ENCODE results near the gene NCKAP5.
"Not testable (repeated sequence)": the region's sequence is repeated elsewhere in the genome, so short reads cannot be mapped to it uniquely, and the experiment has no call there.

NCKAP5 gene

DNA sequence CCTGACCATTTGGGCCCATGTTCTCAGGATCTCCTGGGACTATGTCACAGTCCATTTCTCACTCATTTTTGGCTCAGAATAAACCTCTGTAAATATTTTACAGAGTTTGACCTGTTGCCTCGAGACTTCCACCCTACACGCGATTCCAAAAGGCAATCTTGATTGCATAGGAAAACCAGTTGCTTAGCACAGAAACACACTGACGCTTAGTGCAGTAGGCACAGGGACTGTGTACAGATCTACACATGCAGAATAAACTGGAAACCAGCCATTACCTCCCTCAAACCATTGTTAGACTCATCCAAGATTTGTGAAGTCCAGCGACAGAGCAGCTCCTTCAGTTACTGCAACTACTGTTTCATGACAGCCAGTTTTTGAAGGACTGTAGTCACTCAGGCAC lies 73.0 kb downstream of the NCKAP5 start:
- no peak for DNase-seq

DNA sequence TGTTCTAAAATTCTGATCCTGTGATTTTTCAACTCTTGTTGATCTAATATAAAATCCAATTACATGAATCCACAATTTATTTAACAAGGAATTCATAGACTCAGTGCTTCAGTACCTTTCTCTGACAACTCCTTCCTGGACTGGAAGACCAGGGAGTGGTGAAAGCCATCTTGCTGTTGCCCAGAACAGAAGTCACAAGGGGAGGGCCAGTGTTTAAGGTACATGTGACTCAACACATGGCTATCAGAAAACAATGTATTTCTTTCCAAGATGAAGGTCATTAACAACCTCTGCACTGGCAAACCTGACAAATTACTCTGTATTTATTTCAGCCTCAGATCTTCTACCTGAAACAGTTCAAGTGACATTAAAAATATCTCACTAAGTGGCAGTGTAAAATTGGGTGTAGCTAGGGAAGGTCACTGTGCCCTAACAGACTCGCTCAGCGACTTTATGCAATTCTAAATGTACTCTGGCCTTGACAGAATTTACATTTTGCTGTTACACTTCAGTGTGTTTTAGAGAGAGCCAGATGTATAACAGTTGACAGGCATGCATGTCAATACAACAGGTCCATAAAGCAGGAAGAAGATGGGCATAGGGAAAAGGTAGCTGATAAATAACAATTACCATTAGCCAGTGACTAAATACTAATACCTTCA lies 75.4 kb downstream of the NCKAP5 start:
- DNase-seq: no peak

DNA sequence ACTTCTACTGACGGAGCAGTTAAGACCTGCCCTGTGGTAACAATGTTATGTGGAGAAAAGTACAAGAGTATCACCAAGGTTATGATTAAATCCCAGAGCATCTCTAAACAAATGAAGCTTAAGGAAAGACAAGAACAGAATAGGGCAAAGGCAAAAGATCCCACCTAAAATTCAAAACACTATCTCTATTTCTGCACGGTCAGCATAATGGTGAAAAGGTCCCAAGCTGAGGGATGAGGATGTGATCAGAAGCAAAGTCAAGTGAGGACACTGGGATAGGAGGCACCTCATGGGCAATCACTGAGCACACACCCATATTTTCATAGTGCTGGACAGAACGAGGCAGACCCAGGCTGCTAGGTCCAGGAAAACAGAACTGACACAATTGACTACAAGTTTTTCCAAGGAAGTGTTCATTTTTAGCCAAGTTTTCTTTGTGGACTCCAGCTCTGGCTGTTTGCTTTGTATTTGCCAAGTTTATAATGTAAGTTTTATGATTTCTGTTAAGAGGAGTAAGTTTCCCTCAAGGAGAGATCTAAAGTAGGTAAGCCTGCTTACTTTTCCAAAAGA lies 77.8 kb downstream of the NCKAP5 start:
- no peak for DNase-seq

DNA sequence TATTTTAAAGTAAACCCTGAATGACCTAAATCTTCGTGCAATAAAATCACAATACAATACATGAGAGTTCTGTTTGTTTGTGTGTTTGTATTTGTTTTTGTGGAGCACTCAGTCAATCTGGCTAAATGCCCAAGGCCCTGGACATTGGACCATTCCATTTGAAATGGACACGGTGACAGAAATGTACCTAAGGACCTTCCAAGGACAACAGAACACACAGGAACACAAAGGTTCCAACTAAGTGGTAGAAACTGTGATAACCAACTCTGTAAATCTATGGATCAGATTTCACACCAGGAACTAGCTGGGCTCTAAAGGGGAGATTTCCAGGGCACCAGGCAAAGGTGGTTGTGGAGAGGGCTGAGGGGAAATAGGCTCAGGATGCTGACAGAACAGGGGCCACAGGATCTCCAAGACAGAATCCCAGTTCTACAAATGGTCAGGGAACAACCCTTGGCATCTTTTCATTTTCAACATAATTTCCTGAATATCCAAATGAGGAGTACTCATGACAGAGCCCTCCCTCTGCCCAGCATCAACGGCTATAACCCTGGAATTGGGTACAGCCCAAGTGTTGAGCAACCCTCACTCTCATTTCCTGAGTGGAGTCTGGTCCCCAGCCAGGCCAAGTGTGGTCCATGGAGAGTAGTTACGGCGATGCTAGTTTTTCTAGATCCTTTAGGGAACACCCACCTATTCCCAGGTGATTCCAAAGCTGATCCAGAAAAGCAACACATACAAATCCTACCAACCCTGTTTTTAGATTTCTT lies 78.4 kb downstream of the NCKAP5 start:
- DNase-seq: no peak

DNA sequence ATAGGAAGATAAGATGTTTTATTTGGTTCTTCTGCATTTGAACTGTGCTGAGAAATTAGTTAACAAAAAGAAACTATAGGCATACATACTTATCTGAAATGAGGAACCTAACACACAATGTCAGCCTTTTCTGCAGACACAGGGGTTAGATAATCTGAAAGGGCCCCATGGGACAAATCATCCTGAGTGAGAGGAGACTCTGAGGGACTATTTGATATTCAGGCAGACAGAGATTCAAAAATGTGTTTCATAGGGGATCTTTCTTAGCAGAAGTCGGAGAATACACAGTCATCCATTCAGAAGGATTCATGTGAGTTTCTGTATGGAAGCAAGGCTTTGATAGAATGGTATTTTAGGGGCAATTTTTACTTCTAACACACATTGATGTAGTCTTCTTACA lies 79.1 kb downstream of the NCKAP5 start:
- DNase-seq: no peak

DNA sequence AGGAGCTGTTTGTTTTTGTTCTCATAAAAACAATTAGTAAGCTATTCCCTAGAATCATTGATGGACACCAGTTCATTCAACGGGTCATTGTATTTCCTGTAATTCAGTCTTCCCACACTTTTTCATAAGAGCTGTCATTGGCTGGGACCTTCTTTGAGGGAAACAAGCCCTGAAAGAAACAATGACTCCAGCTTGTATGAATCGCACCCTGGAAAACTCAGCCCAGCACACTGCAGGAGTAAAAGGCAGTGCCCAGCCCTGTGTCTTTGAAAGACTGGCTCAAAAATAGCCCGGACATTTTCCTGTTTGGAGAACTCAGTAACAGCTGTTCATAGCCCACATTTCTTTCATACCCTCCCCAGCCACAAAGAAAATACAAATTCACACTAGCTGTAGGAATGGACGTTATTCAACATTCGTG lies 81.5 kb downstream of the NCKAP5 start:
- DNase-seq: no peak

DNA sequence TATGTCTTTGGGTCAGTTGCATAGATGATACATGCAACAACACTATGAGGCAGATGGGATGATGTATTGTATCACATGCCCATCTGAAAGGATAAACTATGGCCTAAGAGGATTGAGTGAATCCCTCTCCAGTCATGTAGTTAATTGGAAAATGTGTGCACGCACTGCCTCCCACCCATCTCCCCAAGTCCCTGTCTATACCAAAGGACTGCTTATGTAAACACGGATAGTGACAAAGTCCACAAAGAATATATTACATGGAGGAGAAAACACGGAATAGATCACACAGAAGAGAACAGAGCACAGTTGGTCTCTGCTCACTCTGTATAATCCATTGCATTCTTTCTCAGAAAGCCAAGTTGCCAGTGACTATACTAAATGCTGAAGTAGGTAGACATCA lies 82.4 kb downstream of the NCKAP5 start:
- DNase-seq: no peak

DNA sequence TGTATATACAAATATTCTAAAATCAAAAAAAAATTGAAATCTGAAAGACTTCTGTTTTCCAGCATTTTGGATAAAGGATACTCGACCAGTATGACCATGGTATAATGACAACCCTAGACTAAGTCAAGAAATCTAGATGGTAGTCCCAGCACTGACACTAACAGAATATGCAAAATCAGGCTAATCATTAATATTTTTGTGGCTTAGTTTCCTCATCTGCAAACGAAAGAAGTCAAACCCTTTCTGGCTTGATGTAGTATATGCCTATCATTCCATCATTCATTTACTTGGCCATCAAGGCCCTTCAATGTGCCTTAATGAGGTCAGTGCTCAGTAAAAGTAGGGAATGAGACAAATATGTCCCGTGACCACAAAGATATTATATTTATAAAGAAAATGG lies 83.5 kb downstream of the NCKAP5 start:
- DNase-seq: no peak

DNA sequence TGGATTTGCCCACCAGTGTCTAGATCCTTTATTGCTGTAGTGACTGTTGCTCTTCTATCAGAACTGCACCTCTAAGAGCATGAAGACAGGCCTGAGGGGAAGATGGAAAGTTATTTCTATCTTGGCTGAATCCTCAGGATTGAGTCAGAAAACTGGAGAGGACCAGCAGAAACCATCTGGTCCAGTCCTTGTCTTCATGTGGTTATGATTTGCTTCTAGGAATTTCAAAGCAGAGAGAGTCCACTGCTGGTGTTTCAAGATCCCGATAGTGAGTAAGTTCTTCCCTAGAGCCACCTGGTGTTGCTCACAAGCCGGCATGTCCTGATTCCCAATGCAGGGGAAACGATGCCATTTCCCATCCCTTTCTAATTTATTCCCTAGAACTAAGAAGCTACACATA lies 84.2 kb downstream of the NCKAP5 start:
- DNase-seq: no peak

DNA sequence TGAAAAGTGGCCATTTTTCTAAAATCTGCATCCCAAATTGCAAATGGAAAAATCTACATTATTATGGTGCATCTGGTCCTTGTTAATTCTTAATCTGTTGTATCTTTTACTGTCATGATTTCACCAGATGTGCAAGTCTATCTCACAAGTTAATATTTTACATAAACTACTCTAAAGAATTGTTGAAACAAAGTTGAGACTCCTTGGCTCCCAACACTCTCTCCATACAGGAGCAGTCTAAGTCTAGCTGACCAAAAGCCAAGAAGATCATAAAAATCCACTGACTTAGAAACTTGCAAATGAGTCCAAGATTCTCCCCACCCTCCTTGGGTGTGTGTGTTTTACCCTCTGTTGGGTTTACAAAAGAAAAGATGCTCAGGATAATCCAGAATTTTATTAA lies 85.1 kb downstream of the NCKAP5 start:
- no peak for DNase-seq

DNA sequence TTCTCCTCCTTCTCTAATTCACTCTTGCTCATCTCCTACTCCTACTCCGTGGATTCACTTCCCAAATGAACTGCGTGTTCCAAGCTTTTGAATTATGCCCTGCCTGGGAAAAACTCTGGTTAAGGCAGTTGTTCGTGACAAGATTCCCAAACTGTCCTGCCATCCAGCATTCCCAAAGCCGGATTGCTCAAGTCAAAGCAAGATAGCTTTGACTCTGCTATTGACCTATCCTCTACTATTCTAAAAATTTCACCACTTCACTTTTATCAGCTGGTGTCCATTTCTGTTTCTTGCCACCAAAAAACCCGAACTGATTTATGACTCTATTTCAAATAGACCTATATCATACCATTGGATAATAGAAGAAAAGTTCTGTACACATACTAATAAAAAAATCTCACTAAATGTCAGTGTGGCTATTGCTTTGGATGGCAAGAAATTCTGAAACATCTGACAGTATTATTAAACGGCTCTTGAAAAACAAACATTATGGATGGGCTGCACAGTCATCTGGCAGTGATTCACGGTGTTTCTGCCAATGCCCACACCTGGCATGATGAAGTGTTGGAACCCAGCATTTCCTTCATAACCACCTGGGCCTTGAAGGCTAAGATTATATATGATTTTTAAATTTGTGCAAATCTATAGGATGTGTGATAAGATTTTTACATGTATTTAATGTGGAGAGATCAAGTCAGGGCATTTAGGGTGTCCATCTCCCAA lies 87.4 kb downstream of the NCKAP5 start:
- no peak for DNase-seq

DNA sequence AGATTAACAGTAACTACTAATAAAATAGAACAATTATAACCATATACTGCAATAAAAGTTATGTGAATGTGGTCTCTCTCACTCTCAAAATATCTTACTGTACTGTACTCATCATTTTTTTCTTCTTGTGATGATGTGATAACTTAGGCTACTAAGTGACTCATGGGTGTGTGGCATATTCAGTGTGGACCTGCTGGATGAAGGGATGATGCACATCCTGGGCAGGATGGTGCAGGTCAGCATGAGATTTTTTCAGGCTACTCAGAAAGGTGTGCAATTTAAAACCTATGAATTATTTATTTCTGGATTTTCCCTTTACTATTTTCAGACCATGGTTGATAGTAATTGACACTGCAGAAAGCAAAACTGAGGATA lies 90.7 kb downstream of the NCKAP5 start:
- no peak for DNase-seq

DNA sequence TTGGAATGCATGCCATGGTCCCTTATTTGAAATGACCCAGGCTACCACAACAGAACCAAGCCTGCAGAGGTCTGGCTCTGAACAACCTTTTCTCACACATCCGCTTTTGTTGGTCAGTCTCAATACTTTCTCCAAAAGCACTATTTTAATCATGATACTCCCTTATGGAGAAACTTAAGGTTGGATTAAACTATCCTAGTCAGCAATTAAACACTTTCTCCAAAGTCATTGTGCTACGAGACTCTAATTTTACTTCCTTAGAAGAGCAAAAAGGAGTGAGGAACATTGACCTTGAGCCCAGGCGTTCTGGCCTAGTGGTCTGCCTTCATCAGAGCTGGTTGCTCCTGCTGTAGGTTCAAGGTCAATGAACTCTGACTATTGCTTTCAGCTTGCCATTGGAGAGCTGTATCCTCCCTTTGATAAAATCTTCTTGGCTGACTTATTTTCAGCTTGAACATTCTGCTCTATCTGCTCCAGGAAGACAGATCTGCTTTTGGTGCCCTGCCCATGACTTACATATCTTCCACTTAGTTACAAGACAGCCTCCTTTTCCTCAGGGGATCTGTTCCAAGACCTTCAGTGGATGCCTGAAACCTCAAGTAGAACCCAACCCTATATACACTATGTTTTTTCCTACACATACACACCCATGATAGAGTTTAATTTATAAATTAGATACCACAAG lies 91.2 kb downstream of the NCKAP5 start:
- DNase-seq: no peak

DNA sequence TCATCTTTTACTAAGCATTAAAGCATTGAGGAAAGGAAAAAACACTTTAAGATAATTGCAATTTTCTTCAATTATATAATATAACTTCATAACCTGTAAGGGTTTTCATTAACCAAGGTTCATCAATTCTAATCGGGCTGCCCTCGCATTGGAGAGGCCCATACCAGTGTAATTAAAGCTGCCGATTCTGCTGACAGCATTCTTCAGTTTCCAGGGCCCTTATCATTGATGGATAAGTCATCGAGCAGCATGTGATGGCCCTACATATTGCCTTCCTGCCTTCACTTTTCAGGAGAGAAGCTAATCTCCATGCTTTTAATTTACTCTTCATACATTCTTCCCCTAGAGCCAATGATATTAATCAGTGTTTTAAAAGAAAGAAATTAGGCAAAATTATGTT lies 92.0 kb downstream of the NCKAP5 start:
- DNase-seq: no peak

DNA sequence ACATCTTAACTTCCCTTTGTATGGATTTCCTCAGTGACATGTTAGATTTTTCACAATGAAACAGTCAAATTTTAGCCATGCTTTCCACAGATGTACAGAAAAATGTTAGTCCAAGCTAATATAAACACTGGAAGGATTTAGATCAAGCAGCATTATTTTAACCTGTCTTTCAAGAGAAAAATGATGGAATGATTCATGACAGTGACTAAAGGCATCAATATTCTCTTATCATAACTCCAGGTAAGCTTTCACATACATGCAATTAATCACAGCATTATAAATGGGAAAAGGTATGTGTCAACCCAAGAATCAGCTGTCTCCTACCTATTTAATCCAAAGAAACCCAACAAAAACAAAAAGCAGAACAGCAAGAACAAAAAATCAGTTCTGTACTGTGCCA lies 92.7 kb downstream of the NCKAP5 start:
- no peak for DNase-seq

DNA sequence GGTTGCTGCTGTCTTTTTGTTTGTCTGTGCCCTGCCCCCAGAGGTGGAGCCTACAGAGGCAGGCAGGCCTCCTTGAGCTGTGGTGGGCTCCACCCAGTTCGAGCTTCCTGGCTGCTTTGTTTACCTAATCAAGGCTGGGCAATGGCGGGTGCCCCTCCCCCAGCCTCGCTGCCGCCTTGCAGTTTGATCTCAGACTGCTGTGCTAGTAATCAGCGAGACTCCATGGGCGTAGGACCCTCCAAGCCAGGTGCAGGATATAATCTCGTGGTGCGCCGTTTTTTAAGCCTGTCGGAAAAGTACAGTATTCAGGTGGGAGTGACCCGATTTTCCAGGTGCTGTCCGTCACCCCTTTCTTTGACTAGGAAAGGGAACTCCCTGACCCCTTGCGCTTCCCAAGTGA lies 97.8 kb downstream of the NCKAP5 start:
- DNase-seq: not testable (repeated sequence)

DNA sequence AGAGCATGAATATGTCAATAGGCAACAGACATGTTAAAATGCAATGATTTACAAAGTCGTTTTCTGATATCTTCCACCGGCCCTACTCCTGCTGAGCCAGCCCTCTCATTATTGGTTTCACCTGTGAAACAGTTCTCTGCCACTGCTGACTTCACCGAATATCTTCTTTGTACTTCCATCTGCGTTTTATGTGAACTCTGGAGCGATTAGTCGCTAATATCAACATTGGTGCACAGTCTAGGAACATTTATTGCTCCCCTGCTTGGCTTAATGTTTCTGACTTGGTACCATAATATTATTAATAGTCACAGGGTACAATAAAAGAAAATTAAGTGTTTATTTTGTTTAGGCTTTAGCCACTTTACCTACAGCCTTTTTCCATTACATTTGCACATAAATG lies 105.5 kb downstream of the NCKAP5 start:
- no peak for DNase-seq

DNA sequence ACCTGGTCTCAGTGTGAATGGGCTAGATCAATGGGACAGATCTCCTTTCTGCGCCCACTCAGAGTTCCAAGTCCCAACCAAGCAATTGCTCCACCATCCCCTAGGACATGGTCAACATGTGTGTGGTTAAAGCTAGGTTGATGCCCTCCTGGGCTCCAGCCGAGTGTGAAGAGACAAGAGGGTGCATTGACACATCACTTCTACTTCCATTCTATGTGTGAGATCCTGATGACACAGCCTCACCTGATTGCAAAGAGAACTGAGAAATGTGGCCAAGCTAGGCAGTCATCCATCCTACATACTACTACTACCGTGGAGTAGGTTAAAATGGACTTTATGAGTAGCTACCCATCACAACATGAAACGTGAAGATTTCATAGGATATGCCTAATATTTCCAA lies 106.8 kb downstream of the NCKAP5 start:
- DNase-seq: no peak

DNA sequence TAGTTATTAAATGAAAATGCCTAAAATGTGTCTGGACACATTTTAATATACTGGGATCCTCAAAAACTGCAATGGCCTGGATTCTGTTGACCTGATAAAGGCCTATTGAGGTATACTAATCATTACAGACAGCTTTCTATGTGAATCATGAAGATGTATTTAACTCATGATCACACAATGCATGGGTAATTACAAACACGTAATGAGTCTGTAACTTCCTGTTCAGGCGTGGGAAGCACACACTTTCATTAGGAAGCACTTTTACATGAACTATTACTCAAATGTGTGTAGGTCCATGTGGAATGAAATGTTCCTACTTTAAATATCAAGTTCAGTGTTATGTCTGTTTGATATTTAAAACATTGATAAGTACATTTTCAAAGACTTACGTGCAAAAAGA lies 108.7 kb downstream of the NCKAP5 start:
- no peak for DNase-seq

DNA sequence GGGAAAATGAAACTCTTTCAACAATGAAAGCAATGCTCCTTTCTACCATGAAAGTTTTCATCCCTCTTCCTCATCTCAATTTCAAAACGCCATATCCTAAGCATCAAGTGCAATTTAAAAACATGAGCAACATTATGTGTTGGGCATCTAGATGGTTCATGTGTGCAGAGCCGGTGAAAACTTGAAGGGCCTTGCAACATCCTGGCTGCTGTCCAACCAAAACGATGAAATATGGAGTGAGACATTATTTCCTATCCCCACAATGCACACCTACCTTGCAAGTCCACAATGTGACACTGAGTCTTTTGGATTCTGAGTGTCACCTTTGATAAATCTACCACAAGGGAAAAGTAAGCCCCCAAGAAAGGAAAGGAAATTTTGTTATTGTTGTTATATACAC lies 110.0 kb downstream of the NCKAP5 start:
- no peak for DNase-seq

DNA sequence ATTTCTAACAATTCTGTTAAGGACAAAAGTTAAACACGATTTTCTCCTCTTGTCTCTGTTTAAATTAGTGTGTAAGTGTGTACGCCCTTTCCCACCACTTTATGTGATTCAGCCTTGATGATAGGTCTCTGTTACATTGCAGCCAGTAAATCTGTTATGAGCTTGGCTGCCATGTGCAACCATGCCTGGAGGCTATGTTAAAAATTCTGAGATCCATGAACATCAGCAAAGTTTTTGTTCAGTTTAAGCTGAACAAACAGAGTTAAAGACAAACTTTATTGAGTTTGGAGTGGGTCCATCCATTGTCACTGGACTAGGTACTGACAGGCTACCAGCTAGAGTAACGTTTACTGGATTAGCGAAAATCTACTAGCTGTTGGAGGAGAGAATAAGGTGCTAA lies 110.4 kb downstream of the NCKAP5 start:
- DNase-seq: no peak

DNA sequence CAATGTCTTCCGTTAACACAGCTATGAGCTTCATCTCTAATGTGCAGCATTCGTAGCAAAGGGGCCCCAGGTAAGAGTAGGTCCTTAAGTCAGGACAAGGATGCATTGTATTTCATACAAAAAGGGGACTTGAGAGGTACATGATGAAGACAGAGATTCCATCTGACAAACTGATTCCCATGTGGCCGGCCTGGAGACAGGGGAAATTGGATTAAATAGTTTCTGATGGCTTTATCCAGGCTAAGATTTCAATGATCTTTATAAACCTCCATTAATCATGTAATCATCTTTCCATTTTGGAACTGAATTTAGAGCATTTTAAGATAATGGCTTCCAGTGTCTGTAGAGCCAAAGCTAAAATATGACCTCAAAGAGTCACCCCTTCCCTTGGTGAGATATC lies 111.3 kb downstream of the NCKAP5 start:
- DNase-seq: no peak

DNA sequence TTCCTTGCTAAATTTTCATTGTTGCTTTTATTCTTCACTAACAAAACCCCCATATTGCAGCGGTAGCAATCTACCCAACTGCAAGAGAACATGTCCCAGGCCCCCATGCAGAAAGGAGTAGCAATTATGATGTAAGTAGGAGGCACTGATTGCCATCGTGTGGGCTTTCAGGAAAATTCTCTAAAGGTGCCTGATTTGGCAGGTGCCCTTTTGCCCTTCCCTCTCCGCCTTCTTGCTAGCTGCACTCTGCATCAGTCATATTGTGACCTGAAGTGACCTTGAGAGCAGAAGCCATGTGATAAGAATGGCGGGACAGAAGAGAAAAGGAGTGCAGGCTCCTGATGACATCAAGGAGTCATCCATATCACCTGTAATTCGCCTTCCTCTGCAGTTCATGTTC lies 112.1 kb downstream of the NCKAP5 start:
- DNase-seq: no peak

Data from NCI-H345 (cell line).